Measurements from ENCODE around the gene DAD1. TPM values are rescaled to one million over a fixed set of nuclear protein-coding genes. Genes with fewer than 3 reads are reported as not detected.

The DAD1 gene
- total and polyA plus RNA-seq, 2 of the 8 experiments (the other 6 are each of a cell fraction or from before 2014, with no cell fraction given) = 131 to 440 TPM

GRCh38 chr14:22579236-22579635, 9.8 kb downstream of the DAD1 start:
- FAIRE-seq (no peak), DNase-seq (ENCODE audit: low read depth in 1 of 2, low spot score in 2 of 2) (no peak)
- Histone ChIP-seq H3K23me2 (ENCODE audit: low read depth, low read length) (no peaks in the 10 kb centered on the region), H4K5ac (ENCODE audit: insufficient read length, low read depth, low read length) (no peak overlapping the region), H3K23ac (ENCODE audit: insufficient read length) (no peak overlapping the region), H3K79me1 (ENCODE audit: low read depth, low read length) (peaks cover 2% of the 10 kb centered on the region), H2BK12ac (ENCODE audit: low read depth, low read length) (no peak overlapping the region), H3K27me3 (replicated peaks in 1 of 4; ENCODE audit: control insufficient read depth in 3 of 4, extremely low read depth in 1 of 4, insufficient read depth in 3 of 4, low read length in 3 of 4) (no peaks in the 10 kb centered on the region), H3K4me2 (ENCODE audit: insufficient read depth in 1 of 2, low read depth in 2 of 2, low read length in 2 of 2) (no peak overlapping the region), H3K36me3 (ENCODE audit: control insufficient read depth in 2 of 4, insufficient read depth in 4 of 4, low read length in 3 of 4) (peaks cover 3 to 8% (median 7%) of the 10 kb centered on the region in 4 experiments; a peak in 5 of 8 replicates), H2BK15ac (ENCODE audit: low read length) (no peak overlapping the region), H4K20me1 (replicated peaks in 1 of 2; ENCODE audit: control insufficient read depth in 1 of 2, insufficient read depth in 2 of 2, low read length in 2 of 2) (peaks cover 0 to 3% of the 10 kb centered on the region in 2 experiments), H3K4me1 (replicated peaks in 1 of 4; ENCODE audit: control insufficient read depth in 3 of 4, insufficient read depth in 4 of 4, low read length in 3 of 4) (no peaks in the 10 kb centered on the region), H3K56ac (replicated peaks; ENCODE audit: insufficient read length, low read depth, low read length) (no peak overlapping the region), H2AFZ (ENCODE audit: low read length) (no peak overlapping the region), H3K9me3 (ENCODE audit: insufficient read depth in 2 of 2, low read depth in 1 of 2, low read length in 1 of 2) (no peaks in the 10 kb centered on the region), H4K8ac (ENCODE audit: extremely low read depth, insufficient read depth, low read length) (no peak overlapping the region), H4K91ac (replicated peaks; ENCODE audit: insufficient read length, low read length) (no peak overlapping the region), H2BK120ac (replicated peaks; ENCODE audit: low read depth, low read length) (no peak overlapping the region), H3K18ac (ENCODE audit: extremely low read depth, low read length) (no peak overlapping the region), H3K79me2 (ENCODE audit: control insufficient read depth in 1 of 2, insufficient read depth in 2 of 2, low read length in 2 of 2) (peaks cover 2 to 46% of the 10 kb centered on the region in 2 experiments), H3K14ac (ENCODE audit: insufficient read length) (no peak overlapping the region), H3K9ac (replicated peaks in 1 of 4; ENCODE audit: extremely low read depth in 1 of 4, low read depth in 3 of 4, low read length in 3 of 4) (no peak overlapping the region), H3K4ac (replicated peaks; ENCODE audit: insufficient read length, low read depth, low read length) (no peak overlapping the region), H2BK20ac (ENCODE audit: low read length) (no peak overlapping the region), H3K27ac (ENCODE audit: low read depth, low read length) (no peak overlapping the region), H3K4me3 (ENCODE audit: extremely low read depth in 1 of 4, insufficient read depth in 2 of 4, low read depth in 3 of 4, low read length in 4 of 4) (no peak overlapping the region), H2BK5ac (ENCODE audit: low read depth, low read length) (no peak overlapping the region), H2AK5ac (ENCODE audit: low read depth, low read length) (no peak overlapping the region)
- ChIA-PET POLR2A (ENCODE audit: partially characterized antibody) (interaction anchor here (0.9 kb wide), 1 partner anchor 33 kb away, joined by 3 read pairs; no protein-coding TSS in a partner anchor), CTCF (ENCODE audit: partially characterized antibody) (interaction anchor here (1.3 to 3.6 kb wide), 3 partner anchors 9 to 19 kb away, joined by 3 to 21 read pairs (median 5); no protein-coding TSS in a partner anchor)
- 87% methylated on average over 2 of the region's 2 CpGs; no CpG with 5 or more reads in 1 of the 2 experiments for WGBS, 2 experiments (ENCODE audit: extremely low coverage in 1 of 2, insufficient coverage in 1 of 2, insufficient read length in 1 of 2, insufficient replicate concordance in 2 of 2, low coverage in 1 of 2, low lambda C conversion rate in 2 of 2, missing lambda C conversion rate in 1 of 2)
- TF ChIP-seq SUZ12 (IDR thresholded peaks at IDR 0.05; ENCODE audit: low read length) (no peak), POLR2A (IDR thresholded peaks at IDR 0.05; ENCODE audit: control extremely low read depth in 1 of 2, low read depth in 2 of 2, low read length in 2 of 2) (no peak), TBP (IDR thresholded peaks at IDR 0.05; ENCODE audit: low read depth, low read length) (no peak), POU5F1 (IDR thresholded peaks at IDR 0.05; ENCODE audit: low read depth, low read length) (no peak), CBX5 (IDR thresholded peaks at IDR 0.05; ENCODE audit: low read depth, low read length) (no peak), POLR2AphosphoS5 (IDR thresholded peaks at IDR 0.05; ENCODE audit: low read depth, low read length) (no peak), HDAC6 (IDR thresholded peaks at IDR 0.05; ENCODE audit: low read depth, low read length) (no peak), SIRT6 (IDR thresholded peaks at IDR 0.05; ENCODE audit: low read length) (no peak), CTBP2 (IDR thresholded peaks at IDR 0.05; ENCODE audit: borderline replicate concordance, insufficient read depth, insufficient read length, low read length) (no peak), KDM4A (IDR thresholded peaks at IDR 0.05; ENCODE audit: low read depth, low read length, severe bottlenecking) (no peak), ATF2 (IDR thresholded peaks at IDR 0.05; ENCODE audit: low read length) (no peak), FOSL1 (IDR thresholded peaks at IDR 0.05; ENCODE audit: insufficient read depth, low read depth, low read length) (no peak)
